Naive B cell (primary cell): ENCODE measurements around the gene KDM4B. TPM values are rescaled to one million over a fixed set of nuclear protein-coding genes. Genes with fewer than 3 reads are reported as not detected.

ENCODE experiments used
- ATAC-seq, 2 donors: fragments of 150-1000 bp; cut with Tn5 transposase; 2 replicates each; pipeline ENCODE4 v1.10.0; 2021; ENCODE audit warnings: low read depth in 2 of 2, mild to moderate bottlenecking in 2 of 2, moderate library complexity in 2 of 2
- DNase-seq: peaks from one replicate; pipeline ENCODE4 v3.0.0; 2022
- H3K27ac Mint-ChIP-seq, 6 donors: one replicate each; pipeline ENCODE4 v1.8.0; 2020 to 2022; ENCODE audit warnings: mild to moderate bottlenecking in 6 of 6, mixed read lengths in 6 of 6, moderate library complexity in 5 of 6, inconsistent platforms in 2 of 6
- H3K27me3 Mint-ChIP-seq, 3 donors: one replicate each; pipeline ENCODE4 v1.8.0; 2021 to 2022; ENCODE audit warnings: mixed read lengths in 3 of 3, mild to moderate bottlenecking in 1 of 3
- H3K36me3 Mint-ChIP-seq, 2 donors: one replicate each; pipeline ENCODE4 v1.8.0; 2020 to 2022; ENCODE audit warnings: mixed read lengths in 2 of 2, inconsistent platforms in 1 of 2, mild to moderate bottlenecking in 1 of 2
- H3K4me1 Mint-ChIP-seq, 3 donors: one replicate each; pipeline ENCODE4 v1.8.0; 2020 to 2022; ENCODE audit warnings: mixed read lengths in 3 of 3, inconsistent platforms in 1 of 3, mild to moderate bottlenecking in 1 of 3, moderate library complexity in 1 of 3
- H3K4me3 Mint-ChIP-seq, 8 donors: one replicate each; pipeline ENCODE4 v1.8.0; 2020 to 2022; ENCODE audit warnings: mild to moderate bottlenecking in 8 of 8, mixed read lengths in 8 of 8, moderate library complexity in 8 of 8, inconsistent platforms in 2 of 8
- H3K9me3 Mint-ChIP-seq, 7 donors: one replicate each; pipeline ENCODE4 v1.8.0; 2020 to 2022; ENCODE audit warnings: mixed read lengths in 7 of 7, mild to moderate bottlenecking in 5 of 7, inconsistent platforms in 2 of 7, moderate library complexity in 1 of 7
- polyA plus RNA-seq, 6 donors: library from polyadenylated mRNA; unstranded; fragments of 300-500 nt; fragmentation: Illumina TruSeq; gene quantifications; one replicate each; pipeline ENCODE4 v1.2.3, GENCODE V29; 2021; ENCODE audit warnings: low read depth in 6 of 6

Gene KDM4B
- polyA plus RNA-seq, 6 donors from 2014 or later = 17.9 to 94.1 (median 50.8) TPM

DNA sequence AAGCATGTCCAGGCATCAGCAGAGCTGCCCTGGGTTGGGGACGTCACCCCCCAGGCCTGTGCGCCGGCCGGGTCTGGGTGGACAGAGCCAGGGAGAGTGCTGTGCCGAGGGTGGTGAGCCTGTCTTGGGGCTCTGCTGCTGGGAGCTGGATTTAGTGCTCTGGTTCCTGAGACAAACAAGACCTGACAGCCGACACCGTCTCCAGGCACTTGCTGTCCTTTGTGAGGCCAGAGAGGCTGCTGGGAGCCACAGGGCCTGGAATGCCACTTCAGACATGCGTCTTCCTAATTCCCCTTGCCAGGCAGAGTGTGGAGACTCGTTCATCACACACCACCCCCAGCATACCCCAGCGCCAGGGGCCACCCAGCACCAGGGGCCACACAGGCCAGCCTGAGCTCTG is 165.8 kb downstream of the KDM4B start:
- H3K4me1 Mint-ChIP-seq = peaks cover 57 to 72% (median 68%) of the 10 kb centered on the region in 3 donors
- peaks cover 0 to 4% (median 0%) of the 10 kb centered on the region in 7 donors for H3K9me3 Mint-ChIP-seq
- no peaks in the 10 kb centered on the region for H3K27me3 Mint-ChIP-seq
- ATAC-seq = no peak
- no peak for DNase-seq
- H3K27ac Mint-ChIP-seq = peak overlapping the region in 4 of 6 donors; percentile 57 to 100 (median 88)
- H3K4me3 Mint-ChIP-seq = peak overlapping the region in 7 of 8 donors; percentile 22 to 84 (median 52)
- H3K36me3 Mint-ChIP-seq = peaks cover 8 to 21% of the 10 kb centered on the region in 2 donors

DNA sequence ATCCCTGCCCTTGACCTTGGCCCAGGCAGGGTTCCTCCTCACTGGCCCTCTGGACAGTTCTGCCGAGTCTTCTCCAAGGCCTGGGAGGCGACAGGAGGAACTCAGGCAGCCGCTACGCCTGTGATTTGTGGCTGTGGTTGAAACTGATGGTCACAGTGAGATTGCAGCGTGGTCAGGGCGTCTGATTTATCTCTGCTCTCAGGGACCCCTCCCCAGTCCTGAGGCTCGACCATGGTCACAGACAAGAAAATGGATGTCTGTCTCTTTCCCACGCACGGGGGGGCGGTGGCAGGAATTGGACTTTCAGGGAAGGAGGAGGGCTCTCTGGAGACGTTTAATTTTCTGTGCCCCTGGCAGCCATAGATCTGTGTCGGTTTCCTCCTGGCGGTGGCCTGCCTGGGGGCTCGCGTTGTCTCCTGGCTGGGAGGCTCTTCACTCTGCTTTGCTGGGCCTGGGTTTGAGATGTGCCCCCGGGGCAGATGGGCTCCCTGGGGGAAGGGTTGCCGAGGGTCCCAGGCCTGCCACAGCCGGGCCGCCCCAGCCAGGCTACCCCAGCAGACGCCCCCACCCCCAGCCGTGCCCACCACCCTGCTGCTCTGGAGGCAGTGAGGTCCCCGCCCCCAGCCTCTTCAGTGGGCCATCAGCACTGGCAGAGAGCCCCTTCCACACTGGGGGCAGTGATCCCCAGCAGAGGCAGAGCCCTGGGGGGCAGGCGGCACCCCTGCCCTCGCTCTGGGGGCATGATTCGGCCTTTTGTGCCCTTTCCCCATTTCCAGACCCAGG is 167.4 kb downstream of the KDM4B start:
- Mint-ChIP-seq H3K4me1 (peaks cover 43 to 60% (median 58%) of the 10 kb centered on the region in 3 donors), H3K4me3 (peak overlapping the region in 3 of 8 donors; percentile 8 to 85 (median 34)), H3K36me3 (peaks cover 8 to 21% of the 10 kb centered on the region in 2 donors), H3K27me3 (no peaks in the 10 kb centered on the region), H3K9me3 (peaks cover 0 to 4% (median 0%) of the 10 kb centered on the region in 7 donors), H3K27ac (peak overlapping the region; percentile 7 to 100 (median 72))
- DNase-seq (no peak), ATAC-seq (no peak)

DNA sequence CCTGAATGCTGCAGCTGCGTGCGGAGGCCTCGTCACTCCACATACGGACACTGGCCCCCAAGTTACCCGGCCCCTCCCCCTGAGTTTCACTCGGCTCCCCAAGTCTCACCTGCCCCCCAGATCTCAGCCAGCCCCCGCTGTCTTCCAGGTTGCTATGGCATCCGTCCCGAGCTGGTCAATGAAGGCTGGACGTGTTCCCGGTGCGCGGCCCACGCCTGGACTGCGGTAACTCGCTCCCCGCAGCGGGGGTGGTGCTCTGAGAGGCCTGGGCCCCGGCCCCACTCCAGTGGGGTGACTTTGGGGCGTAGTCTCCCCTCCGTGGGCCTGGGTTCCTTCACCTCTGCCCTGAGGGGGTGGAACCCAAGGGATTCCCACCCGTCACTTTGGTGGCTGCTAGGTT is 168.2 kb downstream of the KDM4B start:
- Mint-ChIP-seq H3K27me3 (no peaks in the 10 kb centered on the region), H3K4me3 (peak overlapping the region in 6 of 8 donors; percentile 15 to 85 (median 58)), H3K9me3 (peaks cover 0 to 4% (median 0%) of the 10 kb centered on the region in 7 donors), H3K27ac (peak overlapping the region in 5 of 6 donors; percentile 7 to 100 (median 91)), H3K36me3 (peaks cover 8 to 14% of the 10 kb centered on the region in 2 donors), H3K4me1 (peaks cover 38 to 59% (median 51%) of the 10 kb centered on the region in 3 donors)
- no peak for ATAC-seq
- DNase-seq = no peak

DNA sequence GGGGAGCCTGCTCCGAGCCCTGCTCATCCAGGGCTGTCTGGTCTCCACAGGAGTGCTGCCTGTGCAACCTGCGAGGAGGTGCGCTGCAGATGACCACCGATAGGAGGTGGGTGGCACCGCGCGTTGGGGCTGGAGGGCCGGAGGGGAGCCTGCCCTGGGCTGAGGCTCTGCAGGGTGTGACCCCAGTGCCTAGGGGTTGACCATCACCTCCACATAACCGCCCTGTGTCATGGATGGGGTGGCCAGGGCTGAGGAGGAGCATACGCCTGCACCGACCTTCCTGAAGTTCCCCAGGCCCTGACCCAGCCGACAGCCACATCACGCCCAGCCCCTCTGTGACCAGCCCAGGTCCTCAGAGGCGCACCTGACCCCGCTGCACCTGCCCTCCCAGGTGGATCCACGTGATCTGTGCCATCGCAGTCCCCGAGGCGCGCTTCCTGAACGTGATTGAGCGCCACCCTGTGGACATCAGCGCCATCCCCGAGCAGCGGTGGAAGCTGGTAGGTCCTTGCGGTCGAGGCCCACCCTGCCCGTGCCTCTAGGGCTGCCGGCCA is 168.7 kb downstream of the KDM4B start:
- H3K4me3 Mint-ChIP-seq = peak overlapping the region in 6 of 8 donors; percentile 16 to 92 (median 78)
- H3K36me3 Mint-ChIP-seq = peaks cover 8 to 14% of the 10 kb centered on the region in 2 donors
- H3K4me1 Mint-ChIP-seq = peaks cover 33 to 58% (median 47%) of the 10 kb centered on the region in 3 donors
- no peaks in the 10 kb centered on the region for H3K27me3 Mint-ChIP-seq
- ATAC-seq (no peak), DNase-seq (no peak)
- H3K27ac Mint-ChIP-seq = peak overlapping the region in 5 of 6 donors; percentile 56 to 100 (median 98)
- H3K9me3 Mint-ChIP-seq = peaks cover 0 to 4% (median 0%) of the 10 kb centered on the region in 7 donors

DNA sequence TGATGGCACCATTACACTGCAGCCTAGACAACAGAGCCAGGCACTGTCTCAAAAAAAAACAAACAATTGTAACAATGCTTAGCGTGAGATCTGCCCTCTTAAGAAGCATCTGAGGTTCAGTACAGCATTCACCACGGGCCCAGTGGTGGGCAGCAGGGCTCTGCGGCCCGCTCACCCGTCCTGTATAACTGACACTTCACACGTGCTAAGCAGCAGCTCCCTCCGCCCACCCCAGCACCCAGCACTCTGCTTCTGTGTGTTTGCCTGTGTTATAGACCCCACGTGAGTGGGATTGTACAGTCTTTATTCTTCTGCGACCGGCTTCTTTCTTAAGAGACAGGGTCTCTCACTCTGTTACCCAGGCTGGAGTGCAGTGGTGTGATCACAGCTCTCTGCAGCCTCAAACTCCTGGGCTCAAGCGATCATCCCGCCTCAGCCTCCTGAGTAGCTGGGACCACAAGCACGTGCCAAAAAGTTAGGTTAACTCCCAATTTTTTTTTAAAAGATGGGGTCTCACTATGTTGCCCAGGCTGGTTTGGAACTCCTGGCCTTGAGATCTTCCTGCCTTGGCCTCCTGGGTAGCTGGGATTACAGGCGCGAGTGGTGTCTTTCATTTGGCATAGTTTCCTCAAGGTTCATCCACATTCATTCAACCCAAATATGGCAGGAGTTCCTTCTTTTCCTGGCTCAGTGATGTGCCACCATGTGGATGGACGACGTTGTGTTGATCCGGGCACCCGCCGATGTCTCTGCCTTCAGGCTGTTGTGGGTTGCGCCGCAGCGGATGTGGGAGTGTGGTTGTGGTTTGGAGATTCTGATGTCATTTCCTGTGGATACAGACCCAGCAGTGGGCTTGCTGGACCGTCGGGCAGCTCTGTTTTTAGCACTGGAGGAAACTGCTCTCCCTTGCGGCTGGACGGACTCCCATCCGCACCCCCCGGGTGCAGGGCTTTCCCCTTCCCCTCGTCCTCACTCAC is 170.0 kb downstream of the KDM4B start:
- Mint-ChIP-seq H3K36me3 (peaks cover 12 to 21% of the 10 kb centered on the region in 2 donors), H3K4me1 (peaks cover 34 to 64% (median 46%) of the 10 kb centered on the region in 3 donors), H3K9me3 (peaks cover 0 to 4% (median 0%) of the 10 kb centered on the region in 7 donors), H3K27ac (peak overlapping the region; percentile 95 to 100 (median 98)), H3K4me3 (peak overlapping the region; percentile 67 to 92 (median 86)), H3K27me3 (no peaks in the 10 kb centered on the region)
- peak; percentile 64 to 77 for ATAC-seq
- peak; percentile 91 for DNase-seq

DNA sequence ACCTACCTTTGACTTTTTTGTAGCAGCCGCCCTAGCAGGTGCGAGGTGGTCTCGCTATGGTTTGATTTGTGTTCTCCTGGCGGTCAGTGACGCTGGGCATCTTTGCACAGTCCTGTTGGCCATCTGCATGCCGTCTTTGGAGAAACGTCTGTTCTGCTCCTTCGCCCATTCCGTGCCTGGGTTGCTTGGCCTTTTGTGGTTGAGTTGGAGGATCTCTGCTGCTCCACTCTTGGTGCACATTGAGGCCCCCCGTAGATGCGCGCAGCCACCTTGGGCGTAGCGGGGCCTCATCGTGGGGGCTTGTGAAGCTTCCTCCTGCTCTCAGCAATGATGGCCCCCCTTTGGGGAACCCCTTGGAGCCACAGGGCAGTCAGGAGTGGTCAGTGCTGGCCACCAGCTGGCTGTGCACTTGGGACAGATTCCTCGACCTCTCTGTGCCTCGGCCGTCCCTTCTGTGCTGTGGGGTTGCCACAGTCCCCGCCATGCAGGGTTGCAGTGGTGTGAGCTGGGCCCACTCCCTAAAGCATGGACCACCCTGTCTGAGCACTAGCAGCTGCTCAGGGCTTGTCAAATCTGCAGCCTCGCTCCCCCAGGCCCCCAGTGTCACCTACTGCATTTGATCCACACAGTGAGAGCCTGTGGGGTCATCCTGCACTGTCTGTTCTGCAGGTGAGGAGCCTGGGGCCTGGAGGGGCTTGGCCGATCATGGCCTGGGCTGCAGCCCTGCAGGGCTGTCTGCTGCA is 170.8 kb downstream of the KDM4B start:
- Mint-ChIP-seq H3K36me3 (peaks cover 12 to 21% of the 10 kb centered on the region in 2 donors), H3K4me3 (peak overlapping the region; percentile 67 to 92 (median 86)), H3K27ac (peak overlapping the region; percentile 95 to 100 (median 98)), H3K27me3 (no peaks in the 10 kb centered on the region), H3K9me3 (peaks cover 0 to 4% (median 0%) of the 10 kb centered on the region in 7 donors), H3K4me1 (peaks cover 29 to 59% (median 45%) of the 10 kb centered on the region in 3 donors)
- no peak for ATAC-seq
- no peak for DNase-seq

DNA sequence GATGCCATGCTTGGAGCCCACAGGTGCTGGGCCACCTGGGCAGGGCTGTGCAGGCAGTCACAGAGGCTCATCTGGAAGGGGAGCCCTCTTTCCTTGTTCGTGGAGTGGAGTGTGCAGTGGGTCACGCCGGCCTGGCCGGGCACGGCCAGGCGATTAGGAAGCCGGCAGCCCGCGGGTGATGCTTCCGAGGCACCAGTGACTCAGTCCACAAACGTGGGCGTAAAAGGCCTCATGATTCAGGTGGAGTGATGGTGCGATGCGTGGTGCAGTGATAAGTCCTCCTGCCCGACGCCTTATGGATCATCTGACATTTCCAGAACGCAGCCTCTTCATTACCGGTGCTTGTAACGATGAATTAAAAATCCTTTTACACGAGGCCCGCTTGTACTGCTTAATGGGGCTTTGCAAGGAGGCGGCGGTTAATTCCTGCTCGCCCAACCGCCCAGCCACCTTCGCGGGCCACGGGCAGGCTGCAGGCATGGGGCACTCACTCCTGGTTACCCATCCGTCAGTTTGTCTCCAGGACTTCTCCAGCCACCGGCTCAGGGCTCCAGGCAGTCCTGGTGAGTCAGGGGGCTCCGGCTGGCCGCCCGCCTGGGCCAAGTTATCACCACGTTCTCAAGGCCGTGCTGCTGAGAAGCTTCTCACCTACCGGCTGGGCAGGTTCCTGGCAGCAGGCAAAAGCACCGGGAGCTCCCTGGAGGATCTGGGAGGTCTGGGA is 172.4 kb downstream of the KDM4B start:
- no peak for ATAC-seq
- Mint-ChIP-seq H3K36me3 (peaks cover 12 to 21% of the 10 kb centered on the region in 2 donors), H3K27ac (peak overlapping the region in 4 of 6 donors; percentile 47 to 100 (median 87)), H3K27me3 (no peaks in the 10 kb centered on the region), H3K9me3 (peaks cover 0 to 4% (median 0%) of the 10 kb centered on the region in 7 donors), H3K4me3 (peak overlapping the region in 3 of 8 donors; percentile 25 to 85 (median 50)), H3K4me1 (peaks cover 29 to 51% (median 38%) of the 10 kb centered on the region in 3 donors)
- DNase-seq = no peak

DNA sequence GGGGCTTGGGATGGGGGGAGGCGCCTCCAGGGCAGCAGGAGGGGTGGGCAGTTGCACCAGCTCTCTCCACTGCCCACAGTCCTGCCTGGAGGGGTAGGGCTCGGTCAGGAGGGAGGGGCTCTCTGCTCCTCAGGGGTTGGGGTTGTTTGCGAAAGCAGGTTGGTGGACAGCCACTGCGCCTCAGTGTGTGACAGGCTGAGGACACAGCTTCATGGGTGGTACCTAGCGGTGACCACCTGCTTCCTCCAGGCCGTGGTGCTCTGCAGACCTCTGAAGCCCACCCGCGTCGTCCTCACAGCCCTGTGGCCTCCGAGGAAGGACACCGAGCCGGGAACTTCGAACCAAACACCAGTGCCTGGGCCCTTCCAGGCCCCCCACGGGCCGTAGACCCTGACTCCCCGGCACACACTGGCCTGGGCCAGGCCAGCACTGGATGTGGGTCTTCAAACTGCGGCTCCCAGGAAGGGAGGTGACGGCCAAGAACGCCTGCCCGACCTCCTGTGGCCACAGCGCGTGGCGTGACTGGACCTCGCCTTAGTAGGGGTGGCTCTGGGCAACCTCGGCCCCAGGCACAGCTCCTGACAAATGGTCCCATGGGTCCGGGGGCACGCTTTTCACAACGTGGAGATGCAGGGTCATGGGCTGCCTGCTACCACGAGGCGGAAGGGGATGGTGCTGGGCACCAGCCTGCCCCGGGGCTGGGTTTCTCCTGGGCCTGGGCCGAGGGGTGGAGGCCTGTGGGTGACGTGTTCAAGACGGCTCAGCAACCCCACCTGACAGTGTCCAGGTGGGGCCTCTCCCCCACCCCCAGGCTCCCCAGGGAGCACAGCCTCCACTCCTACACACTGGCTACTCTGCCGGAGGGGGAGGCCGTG is 173.2 kb downstream of the KDM4B start:
- DNase-seq = no peak

DNA sequence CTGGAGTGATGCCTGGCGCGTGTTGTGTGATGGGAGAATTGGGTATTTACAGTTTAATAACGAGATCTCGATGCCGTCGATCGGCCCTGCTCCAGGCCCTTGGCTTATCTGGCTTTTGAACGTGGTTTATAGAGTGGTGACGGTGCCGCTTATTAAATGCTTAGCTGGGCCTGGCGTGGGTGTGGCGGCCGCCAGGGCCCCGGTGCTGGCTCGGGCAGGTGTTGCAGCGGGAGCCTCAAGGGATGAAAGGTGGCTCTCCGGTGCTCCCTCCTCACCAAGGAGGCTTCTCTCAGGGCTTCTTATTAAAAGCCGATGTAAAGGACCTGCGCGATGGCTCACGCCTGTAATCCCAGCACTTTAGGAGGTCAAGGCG is 173.8 kb downstream of the KDM4B start:
- Mint-ChIP-seq H3K9me3 (peaks cover 0 to 4% (median 0%) of the 10 kb centered on the region in 7 donors), H3K36me3 (peaks cover 12 to 20% of the 10 kb centered on the region in 2 donors), H3K27ac (peak overlapping the region; percentile 67 to 100 (median 97)), H3K4me3 (peak overlapping the region in 6 of 8 donors; percentile 6 to 78 (median 58)), H3K27me3 (no peaks in the 10 kb centered on the region), H3K4me1 (peaks cover 26 to 50% (median 41%) of the 10 kb centered on the region in 3 donors)
- ATAC-seq (no peak), DNase-seq (peak; percentile 28)

More for the DNA sequence above, 173.2 kb downstream of the KDM4B start:
- Mint-ChIP-seq H3K4me1 (peaks cover 29 to 50% (median 41%) of the 10 kb centered on the region in 3 donors), H3K27me3 (no peaks in the 10 kb centered on the region), H3K36me3 (peaks cover 12 to 21% of the 10 kb centered on the region in 2 donors), H3K27ac (peak overlapping the region; percentile 39 to 100 (median 95)), H3K9me3 (peaks cover 0 to 4% (median 0%) of the 10 kb centered on the region in 7 donors), H3K4me3 (peak overlapping the region in 3 of 8 donors; percentile 12 to 85 (median 50))
- peak in 1 of 2 donors; percentile 2 for ATAC-seq

DNA sequence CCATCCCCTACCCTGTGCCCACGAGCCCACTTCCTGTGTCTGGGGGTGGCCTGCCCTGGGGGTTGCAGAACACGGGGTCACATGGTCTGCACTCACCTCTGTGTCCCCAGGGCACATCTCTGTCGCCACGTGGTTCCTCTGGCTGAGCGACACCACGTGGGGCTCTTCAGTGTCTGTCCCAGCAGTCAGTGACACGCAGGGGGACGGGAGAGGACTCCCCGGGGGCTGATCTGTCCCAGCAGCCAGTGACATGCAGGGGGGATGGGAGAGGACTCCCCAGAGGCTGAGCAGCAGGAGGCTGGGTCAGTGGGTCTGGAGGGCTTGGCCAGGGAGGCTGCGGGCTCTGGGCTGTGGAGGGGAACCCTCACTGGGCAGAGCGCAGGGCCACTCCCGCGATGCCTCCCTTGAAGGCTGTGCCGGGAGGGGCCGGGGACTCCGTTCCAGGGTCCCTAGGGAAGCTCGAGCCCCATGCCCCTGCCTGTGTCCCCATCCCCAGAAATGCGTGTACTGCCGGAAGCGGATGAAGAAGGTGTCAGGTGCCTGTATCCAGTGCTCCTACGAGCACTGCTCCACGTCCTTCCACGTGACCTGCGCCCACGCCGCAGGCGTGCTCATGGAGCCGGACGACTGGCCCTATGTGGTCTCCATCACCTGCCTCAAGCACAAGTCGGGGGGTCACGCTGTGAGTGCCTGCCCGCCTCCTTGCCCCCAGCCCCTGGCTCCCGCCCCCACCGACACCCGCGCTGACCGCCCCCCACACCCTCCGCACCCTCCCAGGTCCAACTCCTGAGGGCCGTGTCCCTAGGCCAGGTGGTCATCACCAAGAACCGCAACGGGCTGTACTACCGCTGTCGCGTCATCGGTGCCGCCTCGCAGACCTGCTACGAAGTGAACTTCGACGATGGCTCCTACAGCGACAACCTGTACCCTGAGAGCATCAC is 174.8 kb downstream of the KDM4B start:
- DNase-seq = peak; percentile 72
- peak overlapping the region; percentile 12 to 78 (median 62) for H3K4me3 Mint-ChIP-seq
- peaks cover 20 to 40% (median 30%) of the 10 kb centered on the region in 3 donors for H3K4me1 Mint-ChIP-seq
- ATAC-seq = peak; percentile 62
- peaks cover 0 to 4% (median 0%) of the 10 kb centered on the region in 7 donors for H3K9me3 Mint-ChIP-seq
- H3K27ac Mint-ChIP-seq = peak overlapping the region; percentile 87 to 100 (median 97)
- H3K36me3 Mint-ChIP-seq = peaks cover 12 to 16% of the 10 kb centered on the region in 2 donors
- H3K27me3 Mint-ChIP-seq = no peaks in the 10 kb centered on the region
